HEK293 (cell line): Measurements from ENCODE around the gene HHLA2.

ENCODE experiments used
- CTCF ChIA-PET: fragments of 350-600 bp; formaldehyde crosslinking; extraction: SDS; loops from one replicate; lab custom pipeline; 2021; ENCODE audit warnings: antibody characterized with exemption; lab: Yijun Ruan, JAX
- POLR2A ChIA-PET: fragments of 300-600 bp; formaldehyde crosslinking; extraction: SDS; loops from one replicate; lab custom pipeline; 2020; ENCODE audit warnings: antibody characterized with exemption, inconsistent platforms; lab: Yijun Ruan, JAX
- H3K27ac ChIP-seq: fragments of 200-500 bp; sonication (Bioruptor generic); 2 replicates; pipeline ENCODE4 v1.5.1; 2014; ENCODE audit warnings: low read depth, low read length, control low read depth, inconsistent platforms; ENCODE audit errors: extremely low read depth
- H3K36me3 ChIP-seq, 2 experiments: fragments of 200-500 bp in 1 of 2; sonication (Bioruptor generic) in 1 of 2; 1 replicate in 1 of 2; 2 replicates in 1 of 2; pipeline ENCODE4 v1.5.1; 2014 to 2017; ENCODE audit warnings: inconsistent platforms in 2 of 2, low read length in 2 of 2; ENCODE audit not compliant: control insufficient read depth in 2 of 2, insufficient read depth in 1 of 2
- H3K4me1 ChIP-seq: fragments of 200-500 bp; sonication (Bioruptor generic); 2 replicates; pipeline ENCODE4 v1.5.1; 2014; ENCODE audit warnings: mild to moderate bottlenecking, low read length, inconsistent platforms; ENCODE audit not compliant: control insufficient read depth, insufficient read depth
- H3K4me3 ChIP-seq: 2 replicates; pipeline ENCODE4 v1.5.1; 2011; ENCODE audit warnings: low read depth, mild to moderate bottlenecking, control low read depth, low read length, moderate library complexity
- H3K9me3 ChIP-seq: fragments of 200-500 bp; sonication (Bioruptor generic); 2 replicates; pipeline ENCODE4 v1.5.1; 2014; ENCODE audit warnings: low read depth, low read length, inconsistent platforms; ENCODE audit not compliant: control insufficient read depth, insufficient read depth
- BCL11A ChIP-seq: fragments of 450-650 bp; formaldehyde crosslinking; IDR thresholded peaks from 2 replicates; pipeline ENCODE4 v1.5.1; 2016; ENCODE audit warnings: low read depth, missing biosample characterization, missing genetic modification characterization
- FEZF1 ChIP-seq: fragments of 450-650 bp; formaldehyde crosslinking; IDR thresholded peaks from 2 replicates; pipeline ENCODE4 v1.5.1; 2016; ENCODE audit warnings: missing biosample characterization, missing genetic modification characterization
- IKZF3 ChIP-seq: fragments of 450-650 bp; IDR thresholded peaks from 2 replicates; pipeline ENCODE4 v1.5.0; 2018; ENCODE audit warnings: missing biosample characterization, mild to moderate bottlenecking, missing genetic modification characterization, moderate library complexity
- REPIN1 ChIP-seq: fragments of 450-650 bp; formaldehyde crosslinking; IDR thresholded peaks from 2 replicates; pipeline ENCODE4 v1.5.1; 2017; ENCODE audit warnings: missing biosample characterization, missing genetic modification characterization, low read depth
- SCRT1 ChIP-seq: fragments of 450-650 bp; formaldehyde crosslinking; IDR thresholded peaks from 2 replicates; pipeline ENCODE4 v1.5.1; 2016; ENCODE audit warnings: missing biosample characterization, missing genetic modification characterization, borderline replicate concordance
- ZNF133 ChIP-seq: fragments of 450-650 bp; formaldehyde crosslinking; IDR thresholded peaks from 2 replicates; pipeline ENCODE4 v1.5.1; 2016; ENCODE audit warnings: missing biosample characterization, missing genetic modification characterization
- ZNF146 ChIP-seq: fragments of 450-650 bp; formaldehyde crosslinking; IDR thresholded peaks from 2 replicates; pipeline ENCODE4 v1.5.1; 2016; ENCODE audit warnings: missing biosample characterization, missing genetic modification characterization
- ZNF223 ChIP-seq: fragments of 450-650 bp; formaldehyde crosslinking; IDR thresholded peaks from 2 replicates; pipeline ENCODE4 v1.5.1; 2016; ENCODE audit warnings: missing biosample characterization, missing genetic modification characterization
- ZNF48 ChIP-seq: fragments of 450-650 bp; formaldehyde crosslinking; IDR thresholded peaks from 2 replicates; pipeline ENCODE4 v1.5.1; 2016; ENCODE audit warnings: missing biosample characterization, missing genetic modification characterization
- ZNF529 ChIP-seq: fragments of 450-650 bp; formaldehyde crosslinking; IDR thresholded peaks from 2 replicates; pipeline ENCODE4 v1.5.1; 2017; ENCODE audit warnings: missing genetic modification characterization, missing biosample characterization; ENCODE audit not compliant: insufficient replicate concordance
- ZNF558 ChIP-seq: fragments of 450-650 bp; formaldehyde crosslinking; IDR thresholded peaks from 2 replicates; pipeline ENCODE4 v1.5.1; 2016; ENCODE audit warnings: missing biosample characterization, missing genetic modification characterization
- ZNF623 ChIP-seq: fragments of 450-650 bp; formaldehyde crosslinking; IDR thresholded peaks from 2 replicates; pipeline ENCODE4 v1.5.1; 2016; ENCODE audit warnings: missing biosample characterization, missing genetic modification characterization
- ZNF830 ChIP-seq: fragments of 450-650 bp; IDR thresholded peaks from 2 replicates; pipeline ENCODE4 v1.5.0; 2018; ENCODE audit warnings: missing biosample characterization, missing genetic modification characterization, low read depth, mild to moderate bottlenecking, moderate library complexity
- TF ChIP-seq, protein P1 (sequence below): fragments of 450-650 bp; formaldehyde crosslinking; IDR thresholded peaks from 2 replicates; pipeline ENCODE4 v1.5.1; 2016; ENCODE audit warnings: missing biosample characterization, missing genetic modification characterization
- TF ChIP-seq, protein P2 (sequence below): fragments of 450-650 bp; formaldehyde crosslinking; IDR thresholded peaks from 2 replicates; pipeline ENCODE4 v1.5.1; 2016; ENCODE audit warnings: missing biosample characterization, missing genetic modification characterization
- TF ChIP-seq, protein P3 (sequence below): fragments of 450-650 bp; formaldehyde crosslinking; IDR thresholded peaks from 2 replicates; pipeline ENCODE4 v1.5.1; 2017; ENCODE audit warnings: missing biosample characterization, missing genetic modification characterization

The HHLA2 gene

DNA sequence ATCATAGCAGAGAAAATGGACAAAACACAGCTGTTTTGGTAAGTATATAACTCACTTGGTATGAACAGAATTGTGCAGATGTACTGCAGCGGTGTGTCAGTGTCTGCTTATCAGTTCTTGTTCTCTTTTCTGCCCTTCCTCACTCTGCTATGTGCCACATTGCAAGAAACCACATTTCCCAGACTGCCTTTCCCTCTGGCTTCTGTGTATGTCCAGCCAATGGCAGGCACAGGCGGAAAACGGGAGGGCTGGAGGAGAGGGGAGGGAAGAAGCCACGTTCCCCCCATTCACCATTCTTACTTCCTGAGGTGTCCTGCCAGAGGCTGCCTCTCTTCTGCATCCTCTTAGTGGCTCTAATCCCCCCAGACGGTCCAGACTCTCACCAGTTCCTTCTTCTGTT, 15.4 kb downstream of the HHLA2 start:
- no peaks in the 10 kb centered on the region for H3K36me3 ChIP-seq
- H3K9me3 ChIP-seq, result no peaks in the 10 kb centered on the region
- H3K4me3 ChIP-seq, result no peak overlapping the region
- CTCF ChIA-PET, result no interaction called here
- no peaks in the 10 kb centered on the region for H3K4me1 ChIP-seq
- no peak overlapping the region for H3K27ac ChIP-seq
- no peak for TF ChIP-seq ZNF223 (tag by site-specific recombination)
- POLR2A ChIA-PET, result no interaction called here

DNA sequence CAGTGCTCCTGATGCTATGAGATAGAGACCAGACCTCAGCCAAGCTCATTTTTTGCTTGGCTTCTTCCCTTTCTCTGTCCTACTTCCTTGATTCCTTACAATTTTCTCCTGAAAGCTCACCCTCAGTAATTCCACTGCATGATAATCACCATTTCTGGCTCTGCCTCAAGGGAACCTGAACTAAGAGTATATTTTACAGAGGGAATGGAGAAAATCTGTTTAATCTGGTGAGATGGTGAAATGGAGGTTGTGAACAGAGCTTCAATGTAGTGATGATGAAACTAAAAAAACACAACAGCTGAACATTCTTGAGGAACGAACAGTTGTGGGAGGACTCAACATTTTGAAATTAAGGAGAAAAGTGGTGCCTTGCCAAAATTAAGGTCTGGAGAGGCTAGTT, 16.3 kb downstream of the HHLA2 start:
- H3K4me1 ChIP-seq, result no peaks in the 10 kb centered on the region
- ChIA-PET CTCF (interaction anchor here (0.6 kb wide), 2 partner anchors 22 to 379 kb away, joined by 3 read pairs; no protein-coding TSS in a partner anchor), POLR2A (no interaction called here)
- H3K9me3 ChIP-seq, result no peaks in the 10 kb centered on the region
- H3K27ac ChIP-seq, result no peak overlapping the region
- H3K4me3 ChIP-seq, result no peak overlapping the region
- no peaks in the 10 kb centered on the region for H3K36me3 ChIP-seq
- TF ChIP-seq, protein P1, sequence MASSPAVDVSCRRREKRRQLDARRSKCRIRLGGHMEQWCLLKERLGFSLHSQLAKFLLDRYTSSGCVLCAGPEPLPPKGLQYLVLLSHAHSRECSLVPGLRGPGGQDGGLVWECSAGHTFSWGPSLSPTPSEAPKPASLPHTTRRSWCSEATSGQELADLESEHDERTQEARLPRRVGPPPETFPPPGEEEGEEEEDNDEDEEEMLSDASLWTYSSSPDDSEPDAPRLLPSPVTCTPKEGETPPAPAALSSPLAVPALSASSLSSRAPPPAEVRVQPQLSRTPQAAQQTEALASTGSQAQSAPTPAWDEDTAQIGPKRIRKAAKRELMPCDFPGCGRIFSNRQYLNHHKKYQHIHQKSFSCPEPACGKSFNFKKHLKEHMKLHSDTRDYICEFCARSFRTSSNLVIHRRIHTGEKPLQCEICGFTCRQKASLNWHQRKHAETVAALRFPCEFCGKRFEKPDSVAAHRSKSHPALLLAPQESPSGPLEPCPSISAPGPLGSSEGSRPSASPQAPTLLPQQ (tag by site-specific recombination), result no peak
- TF ChIP-seq BCL11A (tag by site-specific recombination) (no peak), FEZF1 (tag by site-specific recombination) (no peak)

DNA sequence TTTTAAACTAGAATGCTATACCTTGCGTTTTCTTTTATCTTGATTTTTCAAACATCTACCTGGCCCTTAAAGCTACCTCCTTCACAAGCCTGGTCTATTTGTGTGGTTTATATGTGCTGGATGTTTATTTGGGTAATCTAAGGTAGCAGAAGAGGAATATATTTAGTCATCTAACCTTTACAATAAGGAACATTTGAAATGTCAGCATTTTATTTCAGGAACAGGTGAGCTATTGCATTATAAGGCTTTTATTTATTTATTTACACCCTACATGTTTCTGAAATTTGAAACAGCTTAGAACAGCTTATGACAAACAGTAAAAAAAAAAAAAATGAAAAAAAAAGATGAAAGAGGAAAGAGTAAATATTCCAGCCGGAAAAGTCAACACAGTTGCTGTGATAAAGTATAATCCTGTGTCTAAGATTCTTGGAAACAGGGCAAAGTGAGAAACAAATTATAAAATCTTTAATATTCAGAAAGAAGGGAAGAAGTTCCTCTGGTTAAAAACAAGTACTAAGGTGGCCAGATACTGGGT, 19.5 kb downstream of the HHLA2 start:
- H3K36me3 ChIP-seq, result no peaks in the 10 kb centered on the region
- no peak for TF ChIP-seq ZNF146
- TF ChIP-seq ZNF48, result no peak
- no peak for TF ChIP-seq ZNF623 (tag by site-specific recombination)
- no peak for TF ChIP-seq ZNF529 (tag by site-specific recombination)
- TF ChIP-seq IKZF3 (tag by site-specific recombination), result no peak
- TF ChIP-seq SCRT1, result no peak
- no peak for TF ChIP-seq REPIN1 (tag by site-specific recombination)
- no peak for TF ChIP-seq ZNF558 (tag by site-specific recombination)
- no peak for TF ChIP-seq ZNF830 (tag by site-specific recombination)
- TF ChIP-seq, protein P2, sequence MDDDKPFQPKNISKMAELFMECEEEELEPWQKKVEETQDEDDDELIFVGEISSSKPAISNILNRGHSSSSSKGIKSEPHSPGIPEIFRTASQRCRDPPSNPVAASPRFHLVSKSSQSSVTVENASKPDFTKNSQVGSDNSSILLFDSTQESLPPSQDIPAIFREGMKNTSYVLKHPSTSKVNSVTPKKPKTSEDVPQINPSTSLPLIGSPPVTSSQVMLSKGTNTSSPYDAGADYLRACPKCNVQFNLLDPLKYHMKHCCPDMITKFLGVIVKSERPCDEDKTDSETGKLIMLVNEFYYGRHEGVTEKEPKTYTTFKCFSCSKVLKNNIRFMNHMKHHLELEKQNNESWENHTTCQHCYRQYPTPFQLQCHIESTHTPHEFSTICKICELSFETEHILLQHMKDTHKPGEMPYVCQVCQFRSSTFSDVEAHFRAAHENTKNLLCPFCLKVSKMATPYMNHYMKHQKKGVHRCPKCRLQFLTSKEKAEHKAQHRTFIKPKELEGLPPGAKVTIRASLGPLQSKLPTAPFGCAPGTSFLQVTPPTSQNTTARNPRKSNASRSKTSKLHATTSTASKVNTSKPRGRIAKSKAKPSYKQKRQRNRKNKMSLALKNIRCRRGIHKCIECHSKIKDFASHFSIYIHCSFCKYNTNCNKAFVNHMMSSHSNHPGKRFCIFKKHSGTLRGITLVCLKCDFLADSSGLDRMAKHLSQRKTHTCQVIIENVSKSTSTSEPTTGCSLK (tag by site-specific recombination), result no peak
- CTCF ChIA-PET, result no interaction called here

DNA sequence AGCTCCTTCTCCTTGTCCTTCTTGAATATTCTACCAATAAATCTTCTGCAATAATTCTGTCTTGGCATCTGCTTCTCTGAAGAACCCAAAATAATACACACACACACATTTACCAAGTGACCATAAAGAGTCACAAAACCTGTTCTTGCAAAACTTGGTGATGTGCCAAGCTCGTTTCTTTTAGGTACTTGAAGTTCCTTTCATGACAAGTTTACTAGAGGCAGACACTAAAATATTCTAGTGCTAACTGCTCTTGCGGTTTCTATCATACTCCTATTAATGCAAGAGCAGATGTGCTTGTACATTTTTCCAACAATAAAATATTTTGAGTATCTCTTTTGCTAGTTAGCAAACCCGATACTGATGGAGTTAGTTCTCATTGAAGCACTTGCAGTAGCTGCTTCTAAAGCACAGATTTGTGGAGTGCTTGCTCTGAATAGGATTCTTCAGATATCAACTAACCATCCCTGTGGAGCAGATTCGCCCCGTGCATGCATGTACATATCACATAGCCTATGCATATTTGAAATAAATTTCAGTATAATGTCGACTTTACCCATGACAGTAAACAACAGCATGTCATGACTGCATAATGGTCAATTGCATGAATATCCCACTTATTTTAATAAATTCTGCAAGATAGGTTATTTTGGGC, 23.2 kb downstream of the HHLA2 start:
- POLR2A ChIA-PET, result no interaction called here

More for the DNA sequence above, 19.5 kb downstream of the HHLA2 start:
- no peaks in the 10 kb centered on the region for H3K4me1 ChIP-seq
- no peak overlapping the region for H3K4me3 ChIP-seq
- no peaks in the 10 kb centered on the region for H3K9me3 ChIP-seq
- H3K27ac ChIP-seq, result no peak overlapping the region
- POLR2A ChIA-PET, result no interaction called here

More for the DNA sequence above, 23.2 kb downstream of the HHLA2 start:
- H3K9me3 ChIP-seq, result no peaks in the 10 kb centered on the region
- H3K27ac ChIP-seq, result no peak overlapping the region
- H3K4me1 ChIP-seq, result no peaks in the 10 kb centered on the region
- no peaks in the 10 kb centered on the region for H3K36me3 ChIP-seq
- no peak overlapping the region for H3K4me3 ChIP-seq
- CTCF ChIA-PET, result interaction anchor here (0.6 kb wide), 2 partner anchors 122 to 462 kb away, joined by 3 read pairs; no protein-coding TSS in a partner anchor
- no peak for TF ChIP-seq ZNF133 (tag by site-specific recombination)
- TF ChIP-seq, protein P3, sequence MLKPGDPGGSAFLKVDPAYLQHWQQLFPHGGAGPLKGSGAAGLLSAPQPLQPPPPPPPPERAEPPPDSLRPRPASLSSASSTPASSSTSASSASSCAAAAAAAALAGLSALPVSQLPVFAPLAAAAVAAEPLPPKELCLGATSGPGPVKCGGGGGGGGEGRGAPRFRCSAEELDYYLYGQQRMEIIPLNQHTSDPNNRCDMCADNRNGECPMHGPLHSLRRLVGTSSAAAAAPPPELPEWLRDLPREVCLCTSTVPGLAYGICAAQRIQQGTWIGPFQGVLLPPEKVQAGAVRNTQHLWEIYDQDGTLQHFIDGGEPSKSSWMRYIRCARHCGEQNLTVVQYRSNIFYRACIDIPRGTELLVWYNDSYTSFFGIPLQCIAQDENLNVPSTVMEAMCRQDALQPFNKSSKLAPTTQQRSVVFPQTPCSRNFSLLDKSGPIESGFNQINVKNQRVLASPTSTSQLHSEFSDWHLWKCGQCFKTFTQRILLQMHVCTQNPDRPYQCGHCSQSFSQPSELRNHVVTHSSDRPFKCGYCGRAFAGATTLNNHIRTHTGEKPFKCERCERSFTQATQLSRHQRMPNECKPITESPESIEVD (tag by site-specific recombination), result peak; percentile 68
